HepG2 (cell line): ENCODE results near the gene FOXA3. TPM values are rescaled to one million over a fixed set of nuclear protein-coding genes. Genes with fewer than 3 reads are reported as not detected.

ENCODE experiments used
- GATAD2A ChIP-seq: IDR thresholded peaks from 2 replicates; pipeline ENCODE4 v1.6.1; 2016
- JUN ChIP-seq: sonication (generic); formaldehyde crosslinking; IDR thresholded peaks from 2 replicates; pipeline ENCODE4 v1.4.0; 2020; ENCODE audit warnings: mild to moderate bottlenecking, missing genetic modification reagents
- MXD3 ChIP-seq: IDR thresholded peaks from 2 replicates; pipeline ENCODE4 v1.6.1; 2016; ENCODE audit warnings: mild to moderate bottlenecking, missing biosample characterization, missing genetic modification reagents
- PBX2 ChIP-seq: IDR thresholded peaks from 2 replicates; pipeline ENCODE4 v1.6.1; 2016; ENCODE audit warnings: control low read depth
- PRDM10 ChIP-seq: sonication (generic); formaldehyde crosslinking; IDR thresholded peaks from 2 replicates; pipeline ENCODE4 v1.4.0; 2020; ENCODE audit warnings: low read depth, missing genetic modification reagents
- RXRA ChIP-seq: sonication (generic); formaldehyde crosslinking; IDR thresholded peaks from 2 replicates; pipeline ENCODE4 v1.5.1; 2020; ENCODE audit warnings: missing genetic modification reagents
- SAFB2 ChIP-seq: sonication (generic); formaldehyde crosslinking; IDR thresholded peaks from 2 replicates; pipeline ENCODE4 v1.5.1; 2020; ENCODE audit warnings: missing genetic modification reagents, low read depth, mild to moderate bottlenecking, borderline replicate concordance
- TBX3 ChIP-seq: fragments of 450-650 bp; IDR thresholded peaks from 2 replicates; pipeline ENCODE4 v1.6.1; 2017; ENCODE audit warnings: antibody characterized with exemption, mild to moderate bottlenecking, inconsistent platforms, borderline replicate concordance
- ZFY ChIP-seq: sonication (generic); formaldehyde crosslinking; IDR thresholded peaks from 2 replicates; pipeline ENCODE4 v1.4.0; 2020; ENCODE audit warnings: missing genetic modification reagents
- ZFYVE20 ChIP-seq: sonication (generic); formaldehyde crosslinking; IDR thresholded peaks from 2 replicates; pipeline ENCODE4 v1.8.0; 2023; ENCODE audit warnings: low read depth, mild to moderate bottlenecking, moderate library complexity, missing genetic modification reagents, borderline replicate concordance
- ZNF138 ChIP-seq: sonication (generic); formaldehyde crosslinking; IDR thresholded peaks from 2 replicates; pipeline ENCODE4 v1.5.0; 2020; ENCODE audit warnings: mild to moderate bottlenecking, low read depth, missing genetic modification reagents
- ZNF431 ChIP-seq: sonication (generic); formaldehyde crosslinking; IDR thresholded peaks from 2 replicates; pipeline ENCODE4 v1.9.0; 2022; ENCODE audit warnings: missing genetic modification reagents, low read depth, mild to moderate bottlenecking, borderline replicate concordance
- ZNF441 ChIP-seq: sonication (generic); formaldehyde crosslinking; IDR thresholded peaks from 2 replicates; pipeline ENCODE4 v1.7.0; 2021; ENCODE audit warnings: missing genetic modification reagents, borderline replicate concordance
- ZNF556 ChIP-seq: sonication (generic); formaldehyde crosslinking; IDR thresholded peaks from 2 replicates; pipeline ENCODE4 v1.4.0; 2020; ENCODE audit warnings: mild to moderate bottlenecking, missing genetic modification reagents, borderline replicate concordance
- ZNF782 ChIP-seq: sonication (generic); formaldehyde crosslinking; IDR thresholded peaks from 2 replicates; pipeline ENCODE4 v1.4.0; 2020; ENCODE audit warnings: missing genetic modification reagents, mild to moderate bottlenecking, borderline replicate concordance
- polyA plus RNA-seq, 8 experiments: library from polyadenylated mRNA; depleted of rRNA in 3 of 8; stranded (reverse) in 7 of 8; unstranded in 1 of 8; fragments of >200 nt; fragmentation: Illumina TruSeq in 4 of 8; extraction: Trizol in 4 of 8; gene quantifications; 2 replicates each; pipeline versions ENCODE4 v1.2.1 to v1.2.3, GENCODE V29; 2011 to 2016; ENCODE audit warnings: low read depth in 4 of 8, missing spikeins in 1 of 8, mixed read lengths in 1 of 8; ENCODE audit not compliant: insufficient read depth in 1 of 8
- total RNA-seq, 5 experiments: library from RNA; depleted of rRNA; stranded (reverse); fragments of >200 nt; fragmentation: Illumina TruSeq; extraction: Trizol; gene quantifications; 2 replicates each; pipeline ENCODE4 v1.2.3, GENCODE V29; 2016; ENCODE audit warnings: low read depth in 1 of 5
- TF ChIP-seq, protein P1 (sequence below): sonication (generic); formaldehyde crosslinking; IDR thresholded peaks from 2 replicates; pipeline ENCODE4 v1.4.0; 2020; ENCODE audit warnings: missing genetic modification reagents, borderline replicate concordance
- TF ChIP-seq, protein P2 (sequence below): sonication (generic); formaldehyde crosslinking; IDR thresholded peaks from 2 replicates; pipeline ENCODE4 v1.4.0; 2020; ENCODE audit warnings: missing genetic modification reagents
- TF ChIP-seq, protein P3 (sequence below): sonication (generic); formaldehyde crosslinking; IDR thresholded peaks from 2 replicates; pipeline ENCODE4 v1.4.0; 2020; ENCODE audit warnings: missing genetic modification reagents, low read depth, mild to moderate bottlenecking, borderline replicate concordance

Gene FOXA3
- total and polyA plus RNA-seq, 2 of the 13 experiments (the other 11 are each of a cell fraction or from before 2014, with no cell fraction given), result 29.8 to 47.6 TPM

- TF ChIP-seq ZFY, result peak; percentile 90
- TF ChIP-seq, protein P1, sequence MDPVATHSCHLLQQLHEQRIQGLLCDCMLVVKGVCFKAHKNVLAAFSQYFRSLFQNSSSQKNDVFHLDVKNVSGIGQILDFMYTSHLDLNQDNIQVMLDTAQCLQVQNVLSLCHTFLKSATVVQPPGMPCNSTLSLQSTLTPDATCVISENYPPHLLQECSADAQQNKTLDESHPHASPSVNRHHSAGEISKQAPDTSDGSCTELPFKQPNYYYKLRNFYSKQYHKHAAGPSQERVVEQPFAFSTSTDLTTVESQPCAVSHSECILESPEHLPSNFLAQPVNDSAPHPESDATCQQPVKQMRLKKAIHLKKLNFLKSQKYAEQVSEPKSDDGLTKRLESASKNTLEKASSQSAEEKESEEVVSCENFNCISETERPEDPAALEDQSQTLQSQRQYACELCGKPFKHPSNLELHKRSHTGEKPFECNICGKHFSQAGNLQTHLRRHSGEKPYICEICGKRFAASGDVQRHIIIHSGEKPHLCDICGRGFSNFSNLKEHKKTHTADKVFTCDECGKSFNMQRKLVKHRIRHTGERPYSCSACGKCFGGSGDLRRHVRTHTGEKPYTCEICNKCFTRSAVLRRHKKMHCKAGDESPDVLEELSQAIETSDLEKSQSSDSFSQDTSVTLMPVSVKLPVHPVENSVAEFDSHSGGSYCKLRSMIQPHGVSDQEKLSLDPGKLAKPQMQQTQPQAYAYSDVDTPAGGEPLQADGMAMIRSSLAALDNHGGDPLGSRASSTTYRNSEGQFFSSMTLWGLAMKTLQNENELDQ (CRISPR knock-in tag), result no peak
- no peak for TF ChIP-seq PRDM10 (CRISPR knock-in tag)
- peak; percentile 8; the same call in 1 of the 2 replicates for TF ChIP-seq ZNF138 (CRISPR knock-in tag)
- no peak; the same call in 1 of the 2 replicates for TF ChIP-seq SAFB2 (CRISPR knock-in tag)
- no peak for TF ChIP-seq RXRA
- no peak for TF ChIP-seq JUN (CRISPR knock-in tag)
- TF ChIP-seq ZNF782 (CRISPR knock-in tag), result 0 out of 2 replicates have a peak, but pooled peaks have one; percentile 56
- TF ChIP-seq ZNF556 (CRISPR knock-in tag), result no peak
- no peak for TF ChIP-seq ZFYVE20 (CRISPR knock-in tag)
- peak; percentile 21; the same call in 1 of the 2 replicates for TF ChIP-seq ZNF441 (CRISPR knock-in tag)
- TF ChIP-seq TBX3, result no peak
- 0 out of 2 replicates have a peak, but pooled peaks have one; percentile 67 for TF ChIP-seq ZNF431 (CRISPR knock-in tag)
- TF ChIP-seq, protein P2, sequence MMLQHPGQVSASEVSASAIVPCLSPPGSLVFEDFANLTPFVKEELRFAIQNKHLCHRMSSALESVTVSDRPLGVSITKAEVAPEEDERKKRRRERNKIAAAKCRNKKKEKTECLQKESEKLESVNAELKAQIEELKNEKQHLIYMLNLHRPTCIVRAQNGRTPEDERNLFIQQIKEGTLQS (CRISPR knock-in tag), result 0 out of 2 replicates have a peak, but pooled peaks have one; percentile 9
- TF ChIP-seq, protein P3, sequence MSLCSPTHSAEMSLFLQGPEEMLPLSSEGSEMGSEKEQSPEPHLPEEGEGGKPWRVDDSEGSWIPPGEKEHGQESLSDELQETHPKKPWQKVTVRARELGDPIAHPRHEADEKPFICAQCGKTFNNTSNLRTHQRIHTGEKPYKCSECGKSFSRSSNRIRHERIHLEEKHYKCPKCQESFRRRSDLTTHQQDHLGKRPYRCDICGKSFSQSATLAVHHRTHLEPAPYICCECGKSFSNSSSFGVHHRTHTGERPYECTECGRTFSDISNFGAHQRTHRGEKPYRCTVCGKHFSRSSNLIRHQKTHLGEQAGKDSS (CRISPR knock-in tag), result no peak
- TF ChIP-seq PBX2 (CRISPR knock-in tag), result no peak
- TF ChIP-seq MXD3, result 0 out of 2 replicates have a peak, but pooled peaks have one; percentile 12
- TF ChIP-seq GATAD2A (CRISPR knock-in tag), result no peak; the same call in 1 of the 2 replicates
These were observed 21.7 kb downstream of the FOXA3 start, which contains the start of gene IRF2BP1 (continued) for GRCh38 chr19:45885556-45886426.
